ENCODE data around the gene SESN1.

SESN1 gene

GRCh38 chr6:109036574-109037294 is 57.9 kb downstream of the SESN1 start:
- Mint-ChIP-seq H3K27me3 (no peaks in the 10 kb centered on the region), H3K4me1 (ENCODE audit: low read depth) (peaks cover 39% of the 10 kb centered on the region), H3K9me3 (no peaks in the 10 kb centered on the region), H3K4me3 (no peak overlapping the region), H3K36me3 (ENCODE audit: low read depth) (no peaks in the 10 kb centered on the region), H3K27ac (no peak overlapping the region)

DNA sequence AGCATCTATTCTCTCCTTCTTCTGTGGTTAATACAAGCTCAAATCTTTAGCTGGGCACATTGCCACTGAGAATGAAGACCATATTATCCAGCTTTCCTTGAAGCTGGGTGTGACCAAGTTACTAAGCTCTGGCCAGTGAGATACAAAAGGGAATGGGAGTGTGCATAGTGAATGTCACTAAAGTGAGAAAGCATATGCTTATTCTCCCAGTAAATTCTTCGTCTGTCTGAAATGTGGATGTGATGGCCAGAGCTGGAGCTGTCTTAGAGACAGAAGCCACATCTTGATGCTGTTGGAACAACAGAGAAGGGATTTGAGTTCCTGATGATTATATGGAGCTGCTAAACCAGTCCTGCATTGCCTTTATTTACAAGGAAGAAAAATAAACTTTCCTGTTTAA is 60.1 kb downstream of the SESN1 start:
- H3K27ac Mint-ChIP-seq, result no peak overlapping the region
- no peaks in the 10 kb centered on the region for H3K36me3 Mint-ChIP-seq (ENCODE audit: low read depth)
- no peak overlapping the region for H3K4me3 Mint-ChIP-seq
- peaks cover 35% of the 10 kb centered on the region for H3K4me1 Mint-ChIP-seq (ENCODE audit: low read depth)
- H3K27me3 Mint-ChIP-seq, result no peaks in the 10 kb centered on the region
- H3K9me3 Mint-ChIP-seq, result no peaks in the 10 kb centered on the region

DNA sequence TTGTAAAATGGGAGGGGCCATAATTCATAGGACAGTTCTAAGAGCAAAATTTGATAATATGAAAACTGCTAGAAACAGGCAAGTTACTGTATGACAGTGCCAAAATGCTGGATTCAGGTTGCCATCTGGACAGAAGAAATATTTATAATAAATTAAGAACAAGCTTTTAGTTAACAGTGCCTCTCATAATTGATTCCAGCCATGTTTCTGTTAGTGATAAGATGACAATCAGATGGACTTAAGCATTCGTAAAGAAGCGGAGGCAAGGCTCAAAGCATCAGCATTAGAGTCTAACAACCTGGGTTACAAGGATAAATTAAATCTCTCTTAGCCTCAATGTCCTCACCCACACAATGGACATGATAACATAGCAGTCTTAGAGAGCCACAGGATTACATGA is 61.0 kb downstream of the SESN1 start:
- peaks cover 31% of the 10 kb centered on the region for H3K4me1 Mint-ChIP-seq (ENCODE audit: low read depth)
- H3K4me3 Mint-ChIP-seq, result no peak overlapping the region
- H3K27me3 Mint-ChIP-seq, result no peaks in the 10 kb centered on the region
- no peaks in the 10 kb centered on the region for H3K36me3 Mint-ChIP-seq (ENCODE audit: low read depth)
- no peaks in the 10 kb centered on the region for H3K9me3 Mint-ChIP-seq
- no peak overlapping the region for H3K27ac Mint-ChIP-seq

DNA sequence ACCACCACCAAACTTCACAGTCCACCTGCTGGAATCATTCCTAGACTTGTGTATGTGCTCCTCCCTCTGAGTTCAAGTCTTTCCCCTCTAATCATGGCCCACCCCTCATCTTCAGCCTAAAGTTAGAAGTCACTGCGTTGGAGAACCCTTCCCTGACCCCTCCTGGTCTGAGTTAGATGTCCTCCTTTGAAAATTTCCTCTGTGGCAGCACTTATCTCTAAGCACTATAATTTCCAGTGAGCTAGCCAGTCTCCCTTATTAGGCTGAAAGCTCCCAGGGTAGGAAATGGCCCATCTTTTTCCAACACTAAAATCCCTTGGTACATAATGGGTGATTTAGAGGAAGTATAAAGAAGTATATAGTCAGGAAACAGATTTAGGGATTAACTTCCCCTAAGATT is 63.2 kb downstream of the SESN1 start:
- H3K27ac Mint-ChIP-seq, result no peak overlapping the region
- peaks cover 12% of the 10 kb centered on the region for H3K4me1 Mint-ChIP-seq (ENCODE audit: low read depth)
- H3K27me3 Mint-ChIP-seq, result no peaks in the 10 kb centered on the region
- H3K4me3 Mint-ChIP-seq, result no peak overlapping the region
- H3K9me3 Mint-ChIP-seq, result no peaks in the 10 kb centered on the region
- H3K36me3 Mint-ChIP-seq (ENCODE audit: low read depth), result no peaks in the 10 kb centered on the region

DNA sequence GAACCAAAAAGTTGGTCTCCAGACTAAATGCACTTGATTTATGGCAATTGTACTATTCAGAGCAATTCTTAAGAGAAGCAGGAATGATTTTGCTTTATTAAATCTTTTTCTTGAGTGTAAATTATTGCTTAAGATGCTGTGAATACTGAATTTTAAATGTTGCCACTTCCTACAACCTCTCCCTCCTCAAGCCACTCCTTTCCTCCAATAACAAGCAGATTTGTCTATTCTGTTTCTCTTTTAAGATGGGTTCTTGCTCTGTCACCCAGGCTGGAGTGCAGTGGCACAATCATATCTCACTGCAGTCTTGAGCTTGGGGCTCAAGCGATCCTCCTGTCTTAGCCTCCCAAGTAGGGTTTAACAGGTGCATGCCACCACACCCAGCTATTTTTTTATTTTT is 65.3 kb downstream of the SESN1 start:
- H3K4me3 Mint-ChIP-seq, result no peak overlapping the region
- no peak overlapping the region for H3K27ac Mint-ChIP-seq
- H3K9me3 Mint-ChIP-seq, result no peaks in the 10 kb centered on the region
- peaks cover 17% of the 10 kb centered on the region for H3K4me1 Mint-ChIP-seq (ENCODE audit: low read depth)
- no peaks in the 10 kb centered on the region for H3K36me3 Mint-ChIP-seq (ENCODE audit: low read depth)
- no peaks in the 10 kb centered on the region for H3K27me3 Mint-ChIP-seq

GRCh38 chr6:109028439-109028838 is 66.2 kb downstream of the SESN1 start:
- H3K27ac Mint-ChIP-seq, result no peak overlapping the region
- no peaks in the 10 kb centered on the region for H3K36me3 Mint-ChIP-seq (ENCODE audit: low read depth)
- no peaks in the 10 kb centered on the region for H3K27me3 Mint-ChIP-seq
- H3K9me3 Mint-ChIP-seq, result no peaks in the 10 kb centered on the region
- H3K4me3 Mint-ChIP-seq, result no peak overlapping the region
- peaks cover 18% of the 10 kb centered on the region for H3K4me1 Mint-ChIP-seq (ENCODE audit: low read depth)

- H3K36me3 Mint-ChIP-seq (ENCODE audit: low read depth), result no peaks in the 10 kb centered on the region
- peaks cover 22% of the 10 kb centered on the region for H3K4me1 Mint-ChIP-seq (ENCODE audit: low read depth)
- H3K27ac Mint-ChIP-seq, result no peak overlapping the region
- H3K4me3 Mint-ChIP-seq, result no peak overlapping the region
- no peaks in the 10 kb centered on the region for H3K27me3 Mint-ChIP-seq
- no peaks in the 10 kb centered on the region for H3K9me3 Mint-ChIP-seq
Observed at GRCh38 chr6:109027964-109028363, 66.7 kb downstream of the SESN1 start.

DNA sequence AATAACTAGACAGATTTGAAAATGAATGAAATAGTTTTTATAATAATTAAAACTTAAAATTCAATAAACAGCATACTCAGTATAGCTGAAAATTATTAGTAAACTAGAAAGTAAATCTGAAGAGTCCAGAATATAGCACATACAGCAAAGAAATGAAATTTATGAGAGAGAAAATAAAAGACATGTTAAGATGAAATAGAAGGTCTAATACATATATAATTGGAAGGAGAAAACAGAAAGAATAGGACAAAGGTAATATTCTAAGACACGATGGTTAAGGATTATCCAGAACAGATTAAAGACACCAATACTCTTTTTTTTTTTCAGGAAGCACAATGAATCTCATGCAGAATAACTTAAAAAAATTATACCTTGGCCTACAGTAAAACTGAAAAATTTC is 69.0 kb downstream of the SESN1 start:
- Mint-ChIP-seq H3K4me1 (ENCODE audit: low read depth) (peaks cover 24% of the 10 kb centered on the region), H3K4me3 (no peak overlapping the region), H3K9me3 (no peaks in the 10 kb centered on the region), H3K36me3 (ENCODE audit: low read depth) (no peaks in the 10 kb centered on the region), H3K27me3 (no peaks in the 10 kb centered on the region), H3K27ac (no peak overlapping the region)

- Mint-ChIP-seq H3K4me3 (no peak overlapping the region), H3K36me3 (ENCODE audit: low read depth) (no peaks in the 10 kb centered on the region), H3K9me3 (no peaks in the 10 kb centered on the region), H3K4me1 (ENCODE audit: low read depth) (peaks cover 33% of the 10 kb centered on the region), H3K27ac (no peak overlapping the region), H3K27me3 (no peaks in the 10 kb centered on the region)
Observed at GRCh38 chr6:109024784-109025183, 69.9 kb downstream of the SESN1 start.

GRCh38 chr6:109024368-109024767 is 70.3 kb downstream of the SESN1 start:
- Mint-ChIP-seq H3K4me3 (no peak overlapping the region), H3K27ac (no peak overlapping the region), H3K4me1 (ENCODE audit: low read depth) (peaks cover 35% of the 10 kb centered on the region), H3K9me3 (no peaks in the 10 kb centered on the region), H3K27me3 (no peaks in the 10 kb centered on the region), H3K36me3 (ENCODE audit: low read depth) (no peaks in the 10 kb centered on the region)

DNA sequence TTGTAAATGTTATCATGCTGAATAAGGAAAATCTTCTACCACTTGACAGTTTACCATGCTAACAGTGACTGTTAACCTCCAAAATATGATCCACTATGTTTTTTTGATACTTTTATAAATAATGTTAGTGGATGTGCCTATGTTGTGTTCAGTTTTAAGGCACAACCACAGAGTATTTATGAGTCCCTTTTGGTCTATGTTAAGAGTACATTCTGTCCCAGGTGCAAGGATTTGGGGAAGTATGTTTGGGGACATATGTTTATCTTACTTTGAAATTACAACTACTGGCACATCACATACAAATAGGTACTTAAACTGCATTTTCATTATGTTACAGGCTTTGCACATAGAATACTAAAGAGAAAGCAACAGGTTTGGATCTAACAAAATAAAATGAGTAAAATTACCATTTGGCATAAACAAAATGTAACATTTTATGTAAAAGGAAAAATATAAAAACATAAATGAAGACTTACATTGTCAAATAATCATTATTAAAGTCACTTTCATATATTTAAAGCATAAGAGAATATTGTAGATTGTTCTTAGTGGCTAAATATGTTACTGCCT is 71.2 kb downstream of the SESN1 start:
- no peaks in the 10 kb centered on the region for H3K36me3 Mint-ChIP-seq (ENCODE audit: low read depth)
- H3K9me3 Mint-ChIP-seq, result no peaks in the 10 kb centered on the region
- peaks cover 42% of the 10 kb centered on the region for H3K4me1 Mint-ChIP-seq (ENCODE audit: low read depth)
- H3K4me3 Mint-ChIP-seq, result no peak overlapping the region
- H3K27ac Mint-ChIP-seq, result no peak overlapping the region
- no peaks in the 10 kb centered on the region for H3K27me3 Mint-ChIP-seq

DNA sequence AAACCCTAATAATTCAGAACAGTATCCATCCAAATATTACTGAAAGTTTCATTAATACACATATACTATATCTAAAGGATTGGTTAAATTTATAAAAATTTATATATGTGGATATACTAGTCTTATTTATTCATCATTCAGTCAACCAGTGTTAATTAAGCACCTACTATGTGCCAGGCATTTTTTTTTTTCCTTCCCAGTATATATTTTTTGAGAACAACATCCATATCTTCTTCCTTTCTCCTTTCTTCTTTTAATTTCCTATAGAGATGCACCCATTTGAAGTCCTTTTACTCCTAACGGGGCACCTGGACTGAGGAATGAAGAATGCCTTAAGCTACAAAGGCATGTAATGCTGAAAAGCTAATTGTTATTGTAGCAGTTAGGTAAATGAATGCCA is 72.8 kb downstream of the SESN1 start:
- Mint-ChIP-seq H3K4me3 (no peak overlapping the region), H3K9me3 (no peaks in the 10 kb centered on the region), H3K36me3 (ENCODE audit: low read depth) (no peaks in the 10 kb centered on the region), H3K27ac (no peak overlapping the region), H3K27me3 (no peaks in the 10 kb centered on the region), H3K4me1 (ENCODE audit: low read depth) (peaks cover 45% of the 10 kb centered on the region)

- H3K9me3 Mint-ChIP-seq, result no peaks in the 10 kb centered on the region
- no peak overlapping the region for H3K27ac Mint-ChIP-seq
- H3K4me1 Mint-ChIP-seq (ENCODE audit: low read depth), result peaks cover 40% of the 10 kb centered on the region
- H3K36me3 Mint-ChIP-seq (ENCODE audit: low read depth), result no peaks in the 10 kb centered on the region
- H3K27me3 Mint-ChIP-seq, result no peaks in the 10 kb centered on the region
- no peak overlapping the region for H3K4me3 Mint-ChIP-seq
Observed at GRCh38 chr6:109019911-109020310, 74.7 kb downstream of the SESN1 start.

- H3K27ac Mint-ChIP-seq, result no peak overlapping the region
- H3K9me3 Mint-ChIP-seq, result no peaks in the 10 kb centered on the region
- peaks cover 61% of the 10 kb centered on the region for H3K4me1 Mint-ChIP-seq (ENCODE audit: low read depth)
Observed at GRCh38 chr6:109015176-109015575, 79.5 kb downstream of the SESN1 start.

DNA sequence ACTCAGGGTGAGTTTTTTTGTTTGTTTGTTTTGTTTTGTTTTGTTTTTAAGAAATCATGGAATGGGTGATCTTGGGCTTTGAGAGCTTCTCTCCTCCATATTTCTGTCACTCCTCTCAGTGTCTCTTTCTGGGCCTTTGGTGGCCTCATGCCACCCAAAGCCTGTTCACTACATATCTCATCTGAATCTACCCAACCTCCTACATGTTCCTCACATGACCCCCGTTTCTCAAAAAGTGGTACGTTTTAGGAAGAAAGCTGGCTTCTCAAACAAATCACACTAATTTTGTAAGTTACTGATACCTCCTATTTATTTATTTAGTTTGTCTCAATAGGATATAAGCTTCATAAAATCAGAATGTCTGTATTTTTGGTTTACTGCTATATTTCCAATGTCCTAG is 80.0 kb downstream of the SESN1 start:
- no peaks in the 10 kb centered on the region for H3K27me3 Mint-ChIP-seq
- H3K4me1 Mint-ChIP-seq (ENCODE audit: low read depth), result peaks cover 61% of the 10 kb centered on the region
- H3K27ac Mint-ChIP-seq, result peak overlapping the region; percentile 57
- H3K4me3 Mint-ChIP-seq, result no peak overlapping the region
- no peaks in the 10 kb centered on the region for H3K36me3 Mint-ChIP-seq (ENCODE audit: low read depth)
- H3K9me3 Mint-ChIP-seq, result no peaks in the 10 kb centered on the region

More at GRCh38 chr6:109015176-109015575, 79.5 kb downstream of the SESN1 start:
- H3K27me3 Mint-ChIP-seq, result no peaks in the 10 kb centered on the region
- H3K36me3 Mint-ChIP-seq (ENCODE audit: low read depth), result no peaks in the 10 kb centered on the region
- no peak overlapping the region for H3K4me3 Mint-ChIP-seq

Measured in stimulated activated naive CD8-positive, alpha-beta T cell treated with anti-CD3 and anti-CD28 coated beads, Interleukin-15, Interleukin-2, amounts not matched to agents 100 ng/mL and 50 ng/mL, for 24 hours (primary cell).